ENCODE results near the gene UBALD2. TPM values are rescaled to one million over a fixed set of nuclear protein-coding genes. Genes with fewer than 3 reads are reported as not detected.

Gene UBALD2
- total RNA-seq, 1 experiment from 2014 or later = 30.3 TPM

- Mint-ChIP-seq H3K4me1 (peaks cover 10% of the 10 kb centered on the region), H3K36me3 (no peaks in the 10 kb centered on the region), H3K27me3 (ENCODE audit: low read depth) (peaks cover 50% of the 10 kb centered on the region), H3K27ac (no peak overlapping the region), H3K9me3 (no peaks in the 10 kb centered on the region), H3K4me3 (no peak overlapping the region)
- TF ChIP-seq NR3C1 (CRISPR knock-in tag; conservative IDR thresholded peaks at IDR 0.05; ENCODE audit: low read depth) (no peak), GABPB1 (CRISPR knock-in tag; IDR thresholded peaks at IDR 0.05) (peak; percentile 88), CTCF (IDR thresholded peaks at IDR 0.05) (no peak)
- no peak for ATAC-seq
- ChIA-PET POLR2A (no interaction called here), CTCF (interaction anchor here (1.0 to 1.6 kb wide), 2 partner anchors 56 to 113 kb away, joined by 3 to 4 read pairs; no protein-coding TSS in a partner anchor)
- no peak for DNase-seq (ENCODE audit: low spot score)
Measured at GRCh38 chr17:76237859-76238313, 27.3 kb upstream of the UBALD2 start.

- H3K4me3 Mint-ChIP-seq = peak overlapping the region; percentile 53
- ChIA-PET CTCF (interaction anchor here (1.0 to 1.7 kb wide), 3 partner anchors 24 to 225 kb away, joined by 3 to 11 read pairs (median 5); no protein-coding TSS in a partner anchor), POLR2A (interaction anchor here (0.6 kb wide), 2 partner anchors 17 to 71 kb away, joined by 3 read pairs; no protein-coding TSS in a partner anchor)
- no peak overlapping the region for H3K27ac Mint-ChIP-seq
- peaks cover 10% of the 10 kb centered on the region for H3K4me1 Mint-ChIP-seq
- H3K9me3 Mint-ChIP-seq = no peaks in the 10 kb centered on the region
- DNase-seq (ENCODE audit: low spot score) = no peak
- no peak for TF ChIP-seq ZNF263 (CRISPR knock-in tag; IDR thresholded peaks at IDR 0.05; ENCODE audit: low read depth)
- TF ChIP-seq ZNF219 (CRISPR knock-in tag; IDR thresholded peaks at IDR 0.05; ENCODE audit: borderline replicate concordance) = no peak
- TF ChIP-seq FOXJ3 (CRISPR knock-in tag; IDR thresholded peaks at IDR 0.05; ENCODE audit: borderline replicate concordance) = no peak
- TF ChIP-seq STAT6 (CRISPR knock-in tag; conservative IDR thresholded peaks at IDR 0.05; ENCODE audit: low read depth) = no peak
- no peak for TF ChIP-seq ZNF512 (CRISPR knock-in tag; IDR thresholded peaks at IDR 0.05; ENCODE audit: borderline replicate concordance)
- TF ChIP-seq SP1 (CRISPR knock-in tag; conservative IDR thresholded peaks at IDR 0.05) = no peak
- TF ChIP-seq NFYB (CRISPR knock-in tag; conservative IDR thresholded peaks at IDR 0.05; ENCODE audit: low read depth) = no peak
- H3K36me3 Mint-ChIP-seq = no peaks in the 10 kb centered on the region
- no peak for ATAC-seq
- peaks cover 58% of the 10 kb centered on the region for H3K27me3 Mint-ChIP-seq (ENCODE audit: low read depth)
Measured at GRCh38 chr17:76238847-76239537, 26.2 kb upstream of the UBALD2 start.

- ATAC-seq (peak; percentile 28), DNase-seq (ENCODE audit: low spot score) (peak; percentile 33)
- H3K4me3 Mint-ChIP-seq = peak overlapping the region; percentile 57
- POLR2A ChIA-PET = interaction anchor here (0.6 kb wide), 1 partner anchor 71 kb away, joined by 3 read pairs; no protein-coding TSS in a partner anchor
- H3K9me3 Mint-ChIP-seq = no peaks in the 10 kb centered on the region
- no peak overlapping the region for H3K27ac Mint-ChIP-seq
- CTCF ChIA-PET = interaction anchor here (1.0 to 1.9 kb wide), 5 partner anchors 24 to 283 kb away, joined by 3 to 12 read pairs (median 5); no protein-coding TSS in a partner anchor
- peaks cover 62% of the 10 kb centered on the region for H3K27me3 Mint-ChIP-seq (ENCODE audit: low read depth)
- H3K36me3 Mint-ChIP-seq = no peaks in the 10 kb centered on the region
- H3K4me1 Mint-ChIP-seq = peaks cover 10% of the 10 kb centered on the region
- TF ChIP-seq USF1 (CRISPR knock-in tag; IDR thresholded peaks at IDR 0.05) = peak; percentile 43; the same call in 1 of the 2 replicates
- peak; percentile 67; the same call in 1 of the 2 replicates for TF ChIP-seq MAX (CRISPR knock-in tag; IDR thresholded peaks at IDR 0.05)
- no peak for TF ChIP-seq NR2C2 (CRISPR knock-in tag; IDR thresholded peaks at IDR 0.05)
- TF ChIP-seq MLX (CRISPR knock-in tag; IDR thresholded peaks at IDR 0.05) = 0 out of 2 replicates have a peak, but pooled peaks have one; percentile 34
- TF ChIP-seq GRHL2 (CRISPR knock-in tag; IDR thresholded peaks at IDR 0.05; ENCODE audit: insufficient replicate concordance, severe bottlenecking) = no peak
- peak; percentile 77; the same call in 1 of the 2 replicates for TF ChIP-seq ZBTB43 (CRISPR knock-in tag; IDR thresholded peaks at IDR 0.05)
- peak; percentile 55; the same call in 1 of the 2 replicates for TF ChIP-seq MYBL2 (CRISPR knock-in tag; IDR thresholded peaks at IDR 0.05)
Measured at GRCh38 chr17:76239538-76240274, 25.4 kb upstream of the UBALD2 start.
